ENCODE measurements around the gene PDE10A. TPM values are rescaled to one million over a fixed set of nuclear protein-coding genes. Genes with fewer than 3 reads are reported as not detected.

PDE10A gene
- total and polyA plus RNA-seq, 4 experiments from 2014 or later = not detected

DNA sequence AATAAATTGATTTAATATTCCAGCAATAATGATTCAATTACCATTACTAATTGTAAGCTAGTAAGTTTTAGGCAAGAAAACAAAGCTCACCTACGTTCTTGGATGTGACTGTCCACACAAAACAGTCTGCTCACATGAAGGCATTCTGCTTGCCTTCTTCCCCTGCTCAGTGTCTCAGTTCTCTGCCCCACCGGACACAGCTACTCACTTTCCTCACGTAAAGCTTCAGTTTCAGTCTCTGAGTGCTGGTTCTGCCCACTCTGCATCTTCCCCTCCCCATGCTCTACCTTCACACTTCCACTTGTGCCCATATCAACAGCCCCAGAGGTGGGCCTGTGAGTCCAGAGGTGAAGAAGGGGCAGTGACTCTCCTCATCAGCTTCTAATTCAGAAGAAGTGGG lies 279.7 kb downstream of the PDE10A start:
- Mint-ChIP-seq H3K27ac (no peak overlapping the region), H3K27me3 (no peaks in the 10 kb centered on the region), H3K4me1 (no peaks in the 10 kb centered on the region), H3K36me3 (no peaks in the 10 kb centered on the region), H3K9me3 (peaks cover 0 to 16% (median 2%) of the 10 kb centered on the region in 8 donors), H3K4me3 (no peak overlapping the region)
- intact Hi-C loops (cut with micrococcal nuclease) = no loop called here
- no peak overlapping the region for H3K27ac ChIP-seq (ENCODE audit: low read depth, low read length)
- POLR2A ChIA-PET (ENCODE audit: partially characterized antibody) = no interaction called here
- no peaks in the 10 kb centered on the region for H3K36me3 ChIP-seq (ENCODE audit: insufficient read depth, low read length)
- no peak overlapping the region for H3K4me3 ChIP-seq (ENCODE audit: low read length in 2 of 2)
- no peaks in the 10 kb centered on the region for H3K27me3 ChIP-seq (ENCODE audit: insufficient read depth, low read length)
- H3K4me1 ChIP-seq (ENCODE audit: insufficient read depth, low read length) = no peaks in the 10 kb centered on the region
- H3K9me3 ChIP-seq (ENCODE audit: control insufficient read depth in 1 of 2, low read length in 2 of 2) = no peaks in the 10 kb centered on the region
- no peak for DNase-seq
- CTCF ChIA-PET (ENCODE audit: partially characterized antibody) = no interaction called here

DNA sequence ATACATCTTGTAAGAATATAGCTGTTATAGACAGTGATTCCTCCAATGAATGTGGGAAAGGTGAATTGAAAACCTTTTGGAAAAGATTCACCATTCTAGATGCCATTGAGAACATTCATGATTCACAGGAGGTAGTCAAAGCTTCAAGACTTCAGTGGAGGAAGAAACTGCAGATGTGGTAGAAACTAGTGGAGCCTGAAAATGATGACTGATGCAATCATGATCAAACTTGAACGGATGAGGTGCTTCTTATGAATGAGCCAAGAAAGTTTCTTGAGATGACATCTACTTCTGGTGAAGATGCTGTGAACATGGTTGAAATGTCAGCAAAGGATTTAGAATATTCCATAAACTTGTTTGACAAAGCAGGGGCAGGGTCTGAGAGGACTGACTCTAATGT lies 286.9 kb downstream of the PDE10A start:
- Mint-ChIP-seq H3K4me1 (no peaks in the 10 kb centered on the region), H3K36me3 (no peaks in the 10 kb centered on the region), H3K4me3 (no peak overlapping the region), H3K9me3 (peaks cover 0 to 5% (median 2%) of the 10 kb centered on the region in 8 donors), H3K27ac (no peak overlapping the region), H3K27me3 (no peaks in the 10 kb centered on the region)
- Histone ChIP-seq H3K27me3 (ENCODE audit: insufficient read depth, low read length) (no peaks in the 10 kb centered on the region), H3K4me3 (ENCODE audit: low read length in 2 of 2) (no peak overlapping the region), H3K36me3 (ENCODE audit: insufficient read depth, low read length) (no peaks in the 10 kb centered on the region), H3K9me3 (ENCODE audit: control insufficient read depth in 1 of 2, low read length in 2 of 2) (no peaks in the 10 kb centered on the region), H3K4me1 (ENCODE audit: insufficient read depth, low read length) (no peaks in the 10 kb centered on the region), H3K27ac (ENCODE audit: low read depth, low read length) (no peak overlapping the region)
- POLR2A ChIA-PET (ENCODE audit: partially characterized antibody) = no interaction called here
- DNase-seq = no peak
- CTCF ChIA-PET (ENCODE audit: partially characterized antibody) = no interaction called here
- intact Hi-C loops (cut with micrococcal nuclease) = no loop called here

DNA sequence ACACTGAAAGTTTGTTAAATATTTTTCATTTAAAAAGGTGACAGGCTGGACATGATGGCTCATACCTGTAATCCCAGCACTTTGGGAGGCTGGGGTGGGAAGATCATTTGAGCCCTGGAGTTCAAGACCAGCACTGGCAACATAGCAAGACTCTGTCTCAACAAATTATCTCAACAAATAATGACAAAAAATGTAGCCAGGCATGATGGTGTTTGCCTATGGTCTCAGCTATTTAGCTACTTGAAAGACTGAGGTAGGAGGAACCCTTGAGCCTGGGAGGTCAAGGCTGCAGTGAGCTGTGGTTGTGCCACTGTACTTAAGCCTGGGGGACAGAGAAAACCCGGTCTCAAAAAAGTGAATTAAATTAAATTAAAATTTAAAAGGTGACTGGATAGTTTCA lies 297.7 kb downstream of the PDE10A start:
- DNase-seq = no peak
- H3K36me3 ChIP-seq (ENCODE audit: insufficient read depth, low read length) = no peaks in the 10 kb centered on the region
- no peak overlapping the region for H3K4me3 ChIP-seq (ENCODE audit: low read length in 2 of 2)
- intact Hi-C loops (cut with micrococcal nuclease) = no loop called here
- H3K27me3 ChIP-seq (ENCODE audit: insufficient read depth, low read length) = no peaks in the 10 kb centered on the region
- no peaks in the 10 kb centered on the region for H3K9me3 ChIP-seq (ENCODE audit: control insufficient read depth in 1 of 2, low read length in 2 of 2)
- no peaks in the 10 kb centered on the region for H3K4me1 ChIP-seq (ENCODE audit: insufficient read depth, low read length)
- no peak overlapping the region for H3K4me3 Mint-ChIP-seq
- ChIA-PET POLR2A (ENCODE audit: partially characterized antibody) (no interaction called here), CTCF (ENCODE audit: partially characterized antibody) (no interaction called here)
- H3K27ac Mint-ChIP-seq = no peak overlapping the region
- no peak overlapping the region for H3K27ac ChIP-seq (ENCODE audit: low read depth, low read length)
- H3K36me3 Mint-ChIP-seq = no peaks in the 10 kb centered on the region
- H3K4me1 Mint-ChIP-seq = no peaks in the 10 kb centered on the region
- peaks cover 0 to 17% (median 8%) of the 10 kb centered on the region in 8 donors for H3K9me3 Mint-ChIP-seq
- no peaks in the 10 kb centered on the region for H3K27me3 Mint-ChIP-seq

DNA sequence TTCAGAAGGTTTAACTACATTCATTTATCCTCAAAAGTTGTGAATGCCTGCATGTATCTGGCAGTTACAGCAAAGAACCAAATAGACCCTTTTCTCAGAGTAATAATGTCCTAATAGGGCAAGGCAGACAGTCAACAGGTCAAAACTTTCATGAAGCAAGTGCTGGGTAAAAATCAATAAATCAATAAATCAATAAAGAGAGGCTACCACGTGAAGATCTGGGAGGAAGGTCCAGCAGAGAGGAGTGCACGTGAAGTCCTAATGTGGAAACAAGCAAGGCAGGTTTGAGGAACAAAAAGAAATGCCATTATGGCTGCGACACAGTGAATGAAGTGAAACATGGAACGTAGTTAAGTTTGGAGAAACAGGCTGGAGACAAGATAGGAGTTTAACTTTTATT lies 317.3 kb downstream of the PDE10A start:
- no peak overlapping the region for H3K27ac Mint-ChIP-seq
- peaks cover 0 to 18% (median 10%) of the 10 kb centered on the region in 8 donors for H3K9me3 Mint-ChIP-seq
- H3K27me3 Mint-ChIP-seq = no peaks in the 10 kb centered on the region
- Histone ChIP-seq H3K27ac (ENCODE audit: low read depth, low read length) (no peak overlapping the region), H3K4me3 (ENCODE audit: low read length in 2 of 2) (no peak overlapping the region), H3K9me3 (ENCODE audit: control insufficient read depth in 1 of 2, low read length in 2 of 2) (peaks cover 0 to 3% of the 10 kb centered on the region in 2 donors), H3K4me1 (ENCODE audit: insufficient read depth, low read length) (no peaks in the 10 kb centered on the region), H3K36me3 (ENCODE audit: insufficient read depth, low read length) (no peaks in the 10 kb centered on the region), H3K27me3 (ENCODE audit: insufficient read depth, low read length) (no peaks in the 10 kb centered on the region)
- no peak for DNase-seq
- ChIA-PET CTCF (ENCODE audit: partially characterized antibody) (no interaction called here), POLR2A (ENCODE audit: partially characterized antibody) (no interaction called here)
- intact Hi-C loops (cut with micrococcal nuclease) = no loop called here
- H3K36me3 Mint-ChIP-seq = no peaks in the 10 kb centered on the region
- no peaks in the 10 kb centered on the region for H3K4me1 Mint-ChIP-seq
- H3K4me3 Mint-ChIP-seq = no peak overlapping the region

DNA sequence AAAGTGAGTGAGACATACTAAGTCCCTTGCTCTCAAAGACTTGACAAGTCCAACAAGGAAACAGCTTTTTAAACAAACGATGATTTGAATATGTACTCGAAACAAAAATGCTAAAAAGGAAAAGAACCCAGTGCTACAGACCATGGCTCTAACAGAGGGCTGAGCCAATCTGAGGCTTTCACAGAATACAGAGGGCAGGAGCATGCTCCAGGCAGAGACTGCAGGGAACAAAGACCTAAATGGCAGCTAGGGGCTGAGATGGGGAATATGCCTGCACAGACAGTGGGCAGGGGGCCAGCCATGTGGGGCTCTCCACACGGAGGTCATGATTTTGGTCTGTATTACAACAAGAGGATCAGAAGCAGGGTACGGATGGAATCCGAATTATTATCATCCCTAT lies 322.5 kb downstream of the PDE10A start:
- no peaks in the 10 kb centered on the region for H3K4me1 ChIP-seq (ENCODE audit: insufficient read depth, low read length)
- H3K27me3 ChIP-seq (ENCODE audit: insufficient read depth, low read length) = no peaks in the 10 kb centered on the region
- H3K27ac ChIP-seq (ENCODE audit: low read depth, low read length) = no peak overlapping the region
- peaks cover 0 to 3% (median 2%) of the 10 kb centered on the region in 8 donors for H3K9me3 Mint-ChIP-seq
- no peak overlapping the region for H3K27ac Mint-ChIP-seq
- no peaks in the 10 kb centered on the region for H3K4me1 Mint-ChIP-seq
- H3K36me3 Mint-ChIP-seq = no peaks in the 10 kb centered on the region
- H3K36me3 ChIP-seq (ENCODE audit: insufficient read depth, low read length) = no peaks in the 10 kb centered on the region
- H3K27me3 Mint-ChIP-seq = no peaks in the 10 kb centered on the region
- POLR2A ChIA-PET (ENCODE audit: partially characterized antibody) = no interaction called here
- DNase-seq = no peak
- H3K4me3 ChIP-seq (ENCODE audit: low read length in 2 of 2) = no peak overlapping the region
- H3K4me3 Mint-ChIP-seq = no peak overlapping the region
- CTCF ChIA-PET (ENCODE audit: partially characterized antibody) = no interaction called here
- intact Hi-C loops (cut with micrococcal nuclease) = no loop called here
- H3K9me3 ChIP-seq (ENCODE audit: control insufficient read depth in 1 of 2, low read length in 2 of 2) = no peaks in the 10 kb centered on the region

GRCh38 chr6:165325609-165326008 lies 337.4 kb downstream of the PDE10A start:
- ChIA-PET POLR2A (ENCODE audit: partially characterized antibody) (no interaction called here), CTCF (ENCODE audit: partially characterized antibody) (no interaction called here)
- Histone ChIP-seq H3K9me3 (ENCODE audit: control insufficient read depth in 1 of 2, low read length in 2 of 2) (no peaks in the 10 kb centered on the region), H3K36me3 (ENCODE audit: insufficient read depth, low read length) (no peaks in the 10 kb centered on the region), H3K27ac (ENCODE audit: low read depth, low read length) (no peak overlapping the region), H3K4me1 (ENCODE audit: insufficient read depth, low read length) (no peaks in the 10 kb centered on the region), H3K27me3 (ENCODE audit: insufficient read depth, low read length) (no peaks in the 10 kb centered on the region), H3K4me3 (ENCODE audit: low read length in 2 of 2) (no peak overlapping the region)
- H3K4me3 Mint-ChIP-seq = no peak overlapping the region
- H3K4me1 Mint-ChIP-seq = no peaks in the 10 kb centered on the region
- H3K36me3 Mint-ChIP-seq = no peaks in the 10 kb centered on the region
- DNase-seq = no peak
- H3K27me3 Mint-ChIP-seq = no peaks in the 10 kb centered on the region
- no peak overlapping the region for H3K27ac Mint-ChIP-seq
- peaks cover 4 to 32% (median 14%) of the 10 kb centered on the region in 8 donors for H3K9me3 Mint-ChIP-seq
- intact Hi-C loops (cut with micrococcal nuclease) = no loop called here

DNA sequence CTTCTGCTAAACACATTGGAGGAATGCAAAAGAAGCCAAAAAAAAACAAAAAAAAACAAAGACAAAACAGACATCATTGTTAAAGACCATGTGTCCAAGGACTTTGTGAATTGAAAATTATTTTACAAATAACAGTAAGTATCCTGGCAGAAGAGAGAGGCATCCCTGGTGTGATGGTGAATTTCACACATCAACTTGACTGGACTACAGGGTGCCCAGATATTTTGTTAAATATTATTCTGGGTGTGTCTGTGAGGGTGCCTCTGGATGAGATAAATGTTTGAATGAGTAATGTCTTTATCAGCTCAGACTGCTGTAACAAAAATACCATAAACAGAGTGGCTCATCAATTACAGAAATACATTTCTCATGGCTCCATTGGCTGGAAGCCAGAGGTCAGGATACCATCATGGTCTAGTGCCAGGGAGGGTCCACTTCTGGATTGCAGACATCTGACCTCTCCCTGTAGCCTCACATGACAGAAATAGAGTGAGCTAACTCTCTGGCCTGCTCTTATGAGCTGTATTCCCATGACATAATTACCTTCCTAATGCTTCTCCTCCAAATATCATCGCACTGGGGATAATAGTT lies 341.4 kb downstream of the PDE10A start:
- no peak for DNase-seq
- Mint-ChIP-seq H3K27ac (no peak overlapping the region), H3K9me3 (peaks cover 4 to 43% (median 16%) of the 10 kb centered on the region in 8 donors), H3K4me3 (no peak overlapping the region), H3K27me3 (no peaks in the 10 kb centered on the region), H3K4me1 (no peaks in the 10 kb centered on the region), H3K36me3 (no peaks in the 10 kb centered on the region)
- Histone ChIP-seq H3K27me3 (ENCODE audit: insufficient read depth, low read length) (no peaks in the 10 kb centered on the region), H3K27ac (ENCODE audit: low read depth, low read length) (no peak overlapping the region), H3K4me1 (ENCODE audit: insufficient read depth, low read length) (no peaks in the 10 kb centered on the region), H3K9me3 (ENCODE audit: control insufficient read depth in 1 of 2, low read length in 2 of 2) (no peaks in the 10 kb centered on the region), H3K4me3 (ENCODE audit: low read length in 2 of 2) (no peak overlapping the region), H3K36me3 (ENCODE audit: insufficient read depth, low read length) (no peaks in the 10 kb centered on the region)
- intact Hi-C loops (cut with micrococcal nuclease) = no loop called here
- CTCF ChIA-PET (ENCODE audit: partially characterized antibody) = no interaction called here
- POLR2A ChIA-PET (ENCODE audit: partially characterized antibody) = no interaction called here

DNA sequence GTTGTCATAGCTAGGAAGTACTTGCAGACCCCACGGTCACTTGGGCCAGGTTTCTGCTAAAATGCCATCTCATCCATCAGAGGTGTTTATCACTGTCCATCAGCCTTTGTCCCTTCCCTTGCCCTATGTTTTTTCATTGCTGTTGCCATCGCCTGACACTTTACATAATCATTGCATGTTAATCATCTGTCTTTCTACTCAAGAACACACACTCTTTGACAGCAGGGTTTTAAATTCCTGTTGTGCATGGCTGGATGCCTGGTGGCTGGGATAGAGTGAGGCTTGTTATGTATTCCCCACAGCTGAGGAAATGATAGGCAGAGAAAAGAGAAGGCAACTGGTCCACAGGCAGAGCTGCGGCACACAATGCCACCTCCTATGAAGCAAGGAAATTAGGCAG lies 341.9 kb downstream of the PDE10A start:
- no peaks in the 10 kb centered on the region for H3K9me3 ChIP-seq (ENCODE audit: control insufficient read depth in 1 of 2, low read length in 2 of 2)
- POLR2A ChIA-PET (ENCODE audit: partially characterized antibody) = no interaction called here
- H3K36me3 ChIP-seq (ENCODE audit: insufficient read depth, low read length) = no peaks in the 10 kb centered on the region
- H3K36me3 Mint-ChIP-seq = no peaks in the 10 kb centered on the region
- intact Hi-C loops (cut with micrococcal nuclease) = no loop called here
- no peak overlapping the region for H3K4me3 Mint-ChIP-seq
- H3K27me3 Mint-ChIP-seq = no peaks in the 10 kb centered on the region
- peaks cover 4 to 43% (median 16%) of the 10 kb centered on the region in 8 donors for H3K9me3 Mint-ChIP-seq
- CTCF ChIA-PET (ENCODE audit: partially characterized antibody) = no interaction called here
- H3K27me3 ChIP-seq (ENCODE audit: insufficient read depth, low read length) = no peaks in the 10 kb centered on the region
- H3K27ac Mint-ChIP-seq = no peak overlapping the region
- no peak overlapping the region for H3K4me3 ChIP-seq (ENCODE audit: low read length in 2 of 2)
- no peak for DNase-seq
- H3K4me1 Mint-ChIP-seq = no peaks in the 10 kb centered on the region
- no peaks in the 10 kb centered on the region for H3K4me1 ChIP-seq (ENCODE audit: insufficient read depth, low read length)
- no peak overlapping the region for H3K27ac ChIP-seq (ENCODE audit: low read depth, low read length)
